ENCODE results near the gene F5. TPM values are rescaled to one million over a fixed set of nuclear protein-coding genes. Genes with fewer than 3 reads are reported as not detected.

F5 gene
- total RNA-seq, 1 experiment from 2014 or later: 0.37 TPM

GRCh38 chr1:169511316-169512005 is 74.8 kb downstream of the F5 start:
- BruUV-seq (replicated peaks): no TSS peak
- Histone ChIP-seq H3K27me3 (ENCODE audit: insufficient read depth, low read length) (no peaks in the 10 kb centered on the region), H3K36me3 (ENCODE audit: control insufficient read depth in 1 of 2, insufficient read depth in 2 of 2, low read length in 2 of 2) (no peaks in the 10 kb centered on the region), H3K4me3 (replicated peaks in 1 of 2; ENCODE audit: low read depth in 1 of 2, low read length in 2 of 2) (no peak overlapping the region), H3K9me2 (ENCODE audit: insufficient read depth) (no peaks in the 10 kb centered on the region), H4K20me1 (ENCODE audit: insufficient read depth) (no peaks in the 10 kb centered on the region), H3K9me3 (ENCODE audit: control insufficient read depth in 1 of 2, insufficient read depth in 1 of 2, low read depth in 1 of 2, low read length in 2 of 2) (no peaks in the 10 kb centered on the region), H3K27ac (ENCODE audit: low read depth, low read length) (no peak overlapping the region), H3K9ac (ENCODE audit: low read length) (no peak overlapping the region), H2AFZ (ENCODE audit: low read depth, low read length, poor library complexity, severe bottlenecking) (peak overlapping the region; percentile 50), H3K4me2 (ENCODE audit: low read length) (peak overlapping the region; percentile 18; the same call in 1 of the 2 replicates), H3K4me1 (ENCODE audit: control insufficient read depth in 1 of 2, insufficient read depth in 2 of 2, low read length in 2 of 2) (peaks cover 0 to 9% of the 10 kb centered on the region in 2 experiments; a peak in 2 of 4 replicates), H3K79me2 (ENCODE audit: insufficient read depth, low read length) (no peaks in the 10 kb centered on the region)
- ChIA-PET RAD21 (ENCODE audit: low non-redundant PET in 1 of 2, low total read pairs in 2 of 2, uncharacterized antibody in 2 of 2, unreplicated experiment in 2 of 2) (no interaction called here), POLR2A (no interaction called here), CTCF (interaction anchor here (1.5 kb wide), 1 partner anchor 35 kb away, joined by 3 read pairs; no protein-coding TSS in a partner anchor)
- no peak for ATAC-seq
- intact Hi-C loops (cut with micrococcal nuclease): no loop called here
- TF ChIP-seq POLR2AphosphoS5 (IDR thresholded peaks at IDR 0.05; ENCODE audit: low read depth, low read length) (no peak), FOSL1 (IDR thresholded peaks at IDR 0.05; ENCODE audit: low read depth) (peak; percentile 64), YY1 (IDR thresholded peaks at IDR 0.05; ENCODE audit: extremely low read depth, insufficient replicate concordance, low read depth, low read length) (no peak), CEBPB (IDR thresholded peaks at IDR 0.05; ENCODE audit: low read depth) (no peak), SP1 (IDR thresholded peaks at IDR 0.05; ENCODE audit: low read depth) (peak; percentile 21; the same call in 1 of the 2 replicates), ZNF274 (IDR thresholded peaks at IDR 0.05; ENCODE audit: low read depth, low read length) (no peak), ZFX (IDR thresholded peaks at IDR 0.05) (no peak), EZH2 (IDR thresholded peaks at IDR 0.05) (no peak), JUND (IDR thresholded peaks at IDR 0.05) (peak; percentile 37; the same call in 1 of the 2 replicates), SRF (IDR thresholded peaks at IDR 0.05; ENCODE audit: low read depth) (no peak)
- TF ChIP-seq, protein P1, sequence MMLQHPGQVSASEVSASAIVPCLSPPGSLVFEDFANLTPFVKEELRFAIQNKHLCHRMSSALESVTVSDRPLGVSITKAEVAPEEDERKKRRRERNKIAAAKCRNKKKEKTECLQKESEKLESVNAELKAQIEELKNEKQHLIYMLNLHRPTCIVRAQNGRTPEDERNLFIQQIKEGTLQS (IDR thresholded peaks at IDR 0.05): no peak
- no peak for DNase-seq (ENCODE audit: low read depth, low spot score)

GRCh38 chr1:169510060-169510459 is 76.2 kb downstream of the F5 start:
- DNase-seq (ENCODE audit: low read depth, low spot score): no peak
- no peaks in the 10 kb centered on the region for H3K27me3 ChIP-seq (ENCODE audit: insufficient read depth, low read length)
- no peak overlapping the region for H3K4me3 ChIP-seq (replicated peaks in 1 of 2; ENCODE audit: low read depth in 1 of 2, low read length in 2 of 2)
- H4K20me1 ChIP-seq (ENCODE audit: insufficient read depth): no peaks in the 10 kb centered on the region
- ChIA-PET CTCF (no interaction called here), POLR2A (no interaction called here), RAD21 (ENCODE audit: low non-redundant PET in 1 of 2, low total read pairs in 2 of 2, uncharacterized antibody in 2 of 2, unreplicated experiment in 2 of 2) (no interaction called here)
- H3K9me3 ChIP-seq (ENCODE audit: control insufficient read depth in 1 of 2, insufficient read depth in 1 of 2, low read depth in 1 of 2, low read length in 2 of 2): no peaks in the 10 kb centered on the region
- ATAC-seq: no peak
- no peak overlapping the region for H3K27ac ChIP-seq (ENCODE audit: low read depth, low read length)
- no peaks in the 10 kb centered on the region for H3K9me2 ChIP-seq (ENCODE audit: insufficient read depth)
- intact Hi-C loops (cut with micrococcal nuclease): no loop called here
- no TSS peak for BruUV-seq (replicated peaks)
- H3K9ac ChIP-seq (ENCODE audit: low read length): no peak overlapping the region
- H3K79me2 ChIP-seq (ENCODE audit: insufficient read depth, low read length): no peaks in the 10 kb centered on the region
- no peak overlapping the region for H2AFZ ChIP-seq (ENCODE audit: low read depth, low read length, poor library complexity, severe bottlenecking)
- peaks cover 0 to 9% of the 10 kb centered on the region in 2 experiments; a peak in 2 of 4 replicates for H3K4me1 ChIP-seq (ENCODE audit: control insufficient read depth in 1 of 2, insufficient read depth in 2 of 2, low read length in 2 of 2)
- no peak for TF ChIP-seq EGR1 (IDR thresholded peaks at IDR 0.05; ENCODE audit: low read depth)
- no peak for TF ChIP-seq ZFX (IDR thresholded peaks at IDR 0.05)
- no peak for TF ChIP-seq FOSL1 (IDR thresholded peaks at IDR 0.05; ENCODE audit: low read depth)
- H3K4me2 ChIP-seq (ENCODE audit: low read length): no peak overlapping the region
- no peaks in the 10 kb centered on the region for H3K36me3 ChIP-seq (ENCODE audit: control insufficient read depth in 1 of 2, insufficient read depth in 2 of 2, low read length in 2 of 2)
